ENCODE results near the gene ME1.
"Not testable (repeated sequence)": the region's sequence is repeated elsewhere in the genome, so short reads cannot be mapped to it uniquely, and the experiment has no call there.

GRCh38 chr6:83362349-83362748, 68.5 kb downstream of the ME1 start:
- not testable (repeated sequence) for TF ChIP-seq CTCF (tag by site-specific recombination; IDR thresholded peaks at IDR 0.05); ZNF792 (tag by site-specific recombination; IDR thresholded peaks at IDR 0.05); ZSCAN23 (tag by site-specific recombination; IDR thresholded peaks at IDR 0.05); ZNF626 (tag by site-specific recombination; IDR thresholded peaks at IDR 0.05); SCRT1 (tag by site-specific recombination; IDR thresholded peaks at IDR 0.05; ENCODE audit: borderline replicate concordance); GLIS1 (tag by site-specific recombination; IDR thresholded peaks at IDR 0.05)
